HPDE6-E6E7 (cell line): Measurements from ENCODE around the gene MYO5A.
"Not testable (repeated sequence)": the region's sequence is repeated elsewhere in the genome, so short reads cannot be mapped to it uniquely, and the experiment has no call there.

Experiments
- DNase-seq: peaks from one replicate; pipeline ENCODE4 v3.0.0; 2011; ENCODE audit warnings: missing footprints; ENCODE audit errors: extremely low spot score

MYO5A gene

DNA sequence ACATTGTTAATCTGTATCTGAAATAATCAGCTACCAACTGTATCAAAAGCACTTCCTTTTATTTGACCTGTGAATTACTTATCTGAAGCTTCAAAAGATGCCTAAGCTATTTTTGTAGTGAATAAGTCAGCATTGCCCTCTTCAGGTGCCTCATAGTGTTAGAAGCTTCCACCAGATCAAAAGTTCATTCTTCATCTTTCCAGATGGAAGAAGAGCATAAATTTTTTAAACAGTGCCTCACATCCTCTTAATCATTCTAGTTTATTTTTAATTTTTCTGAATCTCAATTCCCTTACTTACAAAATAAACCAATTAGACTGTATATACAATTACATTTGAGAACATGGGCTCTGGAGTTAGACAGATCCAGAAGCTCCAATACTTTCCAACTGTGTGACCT lies 65.0 kb downstream of the MYO5A start:
- DNase-seq = no peak

- no peak for DNase-seq
Measured at GRCh38 chr15:52462806-52463360, 65.8 kb downstream of the MYO5A start.

DNA sequence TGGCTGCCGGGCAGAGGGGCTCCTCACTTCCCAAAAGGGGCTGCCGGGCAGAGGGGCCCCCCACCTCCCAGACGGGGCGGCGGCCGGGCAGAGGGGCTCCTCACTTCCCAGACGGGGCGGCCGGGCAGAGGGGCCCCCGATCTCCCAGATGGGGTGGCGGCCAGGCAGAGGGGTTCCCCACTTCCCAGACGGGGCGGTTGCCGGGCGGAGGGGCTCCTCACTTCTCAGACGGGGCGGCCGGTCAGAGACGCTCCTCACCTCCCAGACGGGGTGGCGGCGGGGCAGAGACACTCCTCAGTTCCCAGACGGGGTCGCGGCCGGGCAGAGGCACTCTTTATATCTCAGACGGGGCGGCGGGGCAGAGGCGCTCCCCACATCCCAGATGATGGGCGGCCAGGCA lies 69.0 kb downstream of the MYO5A start:
- not testable (repeated sequence) for DNase-seq

DNA sequence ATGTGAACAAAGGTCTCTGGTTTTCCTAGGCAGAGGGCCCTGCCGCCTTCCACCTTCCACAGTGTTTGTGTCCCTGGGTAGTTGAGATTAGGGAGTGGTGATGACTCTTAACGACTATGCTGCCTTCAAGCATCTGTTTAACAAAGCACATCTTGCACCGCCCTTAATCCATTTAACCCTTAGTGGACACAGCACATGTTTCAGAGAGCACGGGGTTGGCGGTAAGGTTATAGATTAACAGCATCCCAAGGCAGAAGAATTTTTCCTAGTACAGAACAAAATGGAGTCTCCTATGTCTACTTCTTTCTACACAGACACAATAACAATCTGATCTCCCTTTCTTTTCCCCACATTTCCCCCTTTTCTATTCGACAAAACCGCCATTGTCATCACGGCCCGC lies 69.4 kb downstream of the MYO5A start:
- not testable (repeated sequence) for DNase-seq

DNA sequence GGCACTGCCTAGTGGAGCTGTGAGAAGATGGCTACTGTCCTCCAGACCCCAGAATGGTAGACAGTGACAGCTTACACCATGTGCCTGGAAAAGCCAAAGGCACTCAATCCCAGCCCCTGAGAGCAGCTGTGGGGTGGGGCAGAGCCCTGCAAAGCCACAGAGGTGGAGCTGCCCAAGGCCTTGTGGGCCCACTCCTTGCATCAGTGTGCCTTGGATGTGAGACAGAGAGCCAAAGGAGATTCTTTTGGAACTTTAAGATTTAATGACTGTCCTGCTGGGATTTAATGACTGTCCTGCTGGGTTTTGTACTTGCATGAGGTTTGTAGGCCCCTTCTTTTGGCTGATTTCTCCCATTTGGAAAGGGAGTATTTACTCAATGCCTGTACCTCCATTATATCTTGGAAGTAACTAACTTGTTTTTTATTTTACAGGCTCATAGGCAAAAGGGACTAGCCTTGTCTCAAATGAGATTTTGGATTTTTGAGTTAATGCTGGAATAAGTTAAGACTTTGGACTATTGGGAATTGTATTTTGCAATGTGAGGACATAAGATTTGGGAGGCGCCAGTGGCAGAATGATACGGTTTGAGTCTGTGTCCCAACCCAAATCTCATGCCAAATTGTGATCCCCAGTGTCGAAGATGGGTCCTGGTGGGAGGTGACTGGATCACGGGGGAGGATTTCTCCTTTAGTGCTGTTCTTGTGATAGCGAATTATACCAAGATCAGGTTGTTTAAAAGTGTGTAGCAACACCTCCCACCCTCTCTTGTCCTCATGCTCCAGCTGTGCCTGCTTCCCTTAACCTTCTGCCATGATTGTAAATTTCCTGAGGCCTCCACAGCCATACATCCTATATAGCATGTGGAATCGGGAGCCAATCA lies 80.4 kb downstream of the MYO5A start:
- no peak for DNase-seq

GRCh38 chr15:52445954-52446353 lies 82.7 kb downstream of the MYO5A start:
- DNase-seq = no peak

GRCh38 chr15:52445553-52445952 lies 83.1 kb downstream of the MYO5A start:
- no peak for DNase-seq

DNA sequence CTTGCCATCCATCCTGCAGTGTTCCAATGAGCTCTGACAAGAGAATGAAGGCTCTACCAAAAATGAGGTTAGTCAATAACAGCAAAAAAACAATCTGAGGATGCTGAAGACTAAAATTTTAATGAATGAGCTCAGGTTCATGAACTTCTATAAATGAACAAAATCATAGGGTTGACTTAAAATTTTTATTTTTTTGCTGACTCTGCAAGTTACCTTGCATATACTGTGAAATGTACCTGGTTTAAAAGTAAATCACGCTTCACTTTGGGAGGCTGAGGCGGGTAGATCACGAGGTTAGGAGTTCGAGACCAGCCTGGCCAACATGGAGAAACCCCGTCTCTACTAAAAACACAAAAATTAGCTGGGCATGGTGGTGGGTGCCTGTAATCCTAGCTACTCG lies 85.5 kb downstream of the MYO5A start:
- not testable (repeated sequence) for DNase-seq

DNA sequence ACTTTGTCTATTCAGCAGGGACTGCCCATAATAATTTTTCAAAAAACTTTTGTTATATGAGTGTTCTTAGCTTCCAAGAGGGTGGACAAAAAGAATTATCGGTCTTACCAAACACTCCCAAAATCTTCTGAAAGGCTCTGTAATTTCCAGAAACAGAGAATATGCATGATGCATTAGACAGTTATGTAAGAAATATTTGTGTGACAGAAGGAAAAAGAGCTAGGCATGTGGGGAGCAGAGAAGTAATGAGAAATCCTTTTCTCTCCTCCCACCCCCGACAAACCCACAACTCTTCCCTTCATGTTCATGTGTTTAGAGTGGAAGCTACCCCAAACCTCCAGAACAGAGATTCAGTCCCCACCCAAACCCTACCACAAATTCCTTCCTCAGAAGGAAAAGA lies 86.8 kb downstream of the MYO5A start:
- DNase-seq = no peak

- no peak for DNase-seq
Measured at GRCh38 chr15:52440946-52441345, 87.7 kb downstream of the MYO5A start.

- peak; percentile 69 for DNase-seq
Measured at GRCh38 chr15:52440414-52440813, 88.3 kb downstream of the MYO5A start.

DNA sequence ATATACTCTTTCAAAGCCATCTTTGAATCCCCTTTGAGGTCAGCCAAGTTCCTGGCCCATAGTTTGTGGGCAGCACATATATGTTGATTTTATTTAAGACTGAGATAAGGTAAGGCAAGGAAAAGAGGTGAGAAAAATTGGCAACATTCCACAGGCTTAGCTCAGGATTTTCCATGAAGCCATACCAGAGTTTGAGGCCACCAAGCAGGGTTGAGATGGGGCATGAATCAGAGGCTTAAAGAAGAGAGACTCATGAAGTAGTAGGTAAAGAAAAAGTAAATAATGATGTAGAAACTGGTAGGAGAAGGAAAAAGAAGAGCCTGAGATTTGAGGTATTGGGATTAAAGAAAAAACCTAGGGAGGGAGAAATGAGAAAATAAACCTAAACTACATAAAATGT lies 89.2 kb downstream of the MYO5A start:
- DNase-seq = no peak

- DNase-seq = not testable (repeated sequence)
Measured at GRCh38 chr15:52439042-52439441, 89.6 kb downstream of the MYO5A start.

DNA sequence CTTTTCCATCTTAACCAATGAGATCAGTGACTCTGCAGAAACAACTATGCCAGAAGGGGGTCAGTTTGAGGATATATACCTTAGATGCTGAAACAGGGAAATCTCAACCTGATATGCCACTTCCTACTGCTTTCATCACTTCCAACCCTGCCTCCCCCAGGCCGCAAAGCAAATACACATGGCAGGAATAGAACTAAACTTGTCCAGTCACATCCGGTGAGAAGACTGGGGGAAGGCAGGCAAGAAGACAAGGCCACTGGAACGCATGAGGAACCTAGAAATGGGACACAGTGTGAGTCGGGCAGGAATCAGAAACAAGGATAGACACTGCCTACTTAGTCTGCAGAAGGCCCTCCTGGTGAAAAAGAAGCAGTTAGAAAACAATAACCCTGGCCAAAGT lies 90.6 kb downstream of the MYO5A start:
- peak; percentile 13 for DNase-seq

DNA sequence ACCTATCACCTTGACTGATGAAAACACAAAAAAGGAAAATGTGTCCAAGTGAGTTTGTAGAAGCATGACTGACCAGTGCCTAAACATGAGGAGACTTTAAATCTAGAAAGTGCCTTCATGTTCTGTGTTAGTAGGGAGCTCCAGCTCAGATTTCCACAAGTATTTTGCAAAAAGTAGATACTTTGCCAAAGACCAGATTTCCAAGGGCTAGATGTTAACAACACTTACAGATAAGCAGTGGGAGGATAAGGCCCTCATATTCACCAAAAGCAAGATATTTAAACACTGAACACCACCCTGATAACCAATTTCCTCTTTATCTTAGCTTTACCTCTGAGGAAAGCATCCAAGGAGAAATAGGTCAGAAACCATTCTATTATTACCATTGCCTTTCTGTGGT lies 91.0 kb downstream of the MYO5A start:
- no peak for DNase-seq

GRCh38 chr15:52436981-52437380 lies 91.7 kb downstream of the MYO5A start:
- no peak for DNase-seq

- no peak for DNase-seq
Measured at GRCh38 chr15:52434885-52435284, 93.8 kb downstream of the MYO5A start.

DNA sequence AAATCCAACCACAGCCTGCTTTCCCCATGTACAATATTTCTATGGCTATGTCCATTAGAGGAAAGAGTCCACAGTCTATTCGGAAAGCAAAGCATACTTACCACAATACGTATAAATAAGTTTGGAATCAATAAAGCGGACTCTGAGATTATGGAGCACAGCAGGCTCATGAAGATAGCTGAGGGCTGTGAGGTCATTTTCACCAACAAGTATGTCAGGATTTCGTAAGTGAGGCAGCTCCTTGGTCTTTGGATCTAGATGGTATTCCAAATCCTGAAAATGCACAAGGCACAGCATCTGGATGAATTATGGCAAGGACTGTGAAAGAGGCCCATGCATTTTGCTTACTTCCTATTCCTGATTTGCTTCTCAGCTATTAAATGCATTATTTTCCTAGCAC lies 100.4 kb downstream of the MYO5A start:
- DNase-seq = no peak

GRCh38 chr15:52427804-52428203 lies 100.9 kb downstream of the MYO5A start:
- peak; percentile 32 for DNase-seq

DNA sequence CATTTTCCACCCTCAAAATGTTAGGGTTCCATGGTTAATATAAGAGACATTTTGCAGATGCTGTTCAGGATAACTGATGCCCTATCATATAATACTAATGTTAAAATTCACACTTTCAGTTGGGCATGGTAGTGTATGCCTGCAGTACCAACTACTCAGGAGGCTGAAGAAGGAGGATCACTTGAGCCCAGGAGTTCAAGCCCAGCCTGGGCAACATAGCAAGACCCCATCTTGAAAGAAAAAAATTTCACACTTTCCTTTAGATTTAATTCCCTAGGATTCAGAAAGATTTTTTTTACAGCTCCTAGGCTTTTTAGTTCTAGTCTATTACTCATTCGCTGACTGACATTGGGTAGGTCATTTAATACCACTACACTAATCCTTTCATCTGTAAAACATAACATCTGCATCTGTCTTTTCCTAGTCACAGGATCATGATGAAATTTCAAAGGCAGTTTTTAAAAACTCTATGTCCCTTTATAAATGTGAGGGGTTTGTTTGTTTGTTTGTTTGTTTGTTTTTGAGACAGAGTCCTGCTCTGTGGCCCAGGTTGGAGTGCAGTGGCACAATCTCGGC lies 103.7 kb downstream of the MYO5A start:
- no peak for DNase-seq

DNA sequence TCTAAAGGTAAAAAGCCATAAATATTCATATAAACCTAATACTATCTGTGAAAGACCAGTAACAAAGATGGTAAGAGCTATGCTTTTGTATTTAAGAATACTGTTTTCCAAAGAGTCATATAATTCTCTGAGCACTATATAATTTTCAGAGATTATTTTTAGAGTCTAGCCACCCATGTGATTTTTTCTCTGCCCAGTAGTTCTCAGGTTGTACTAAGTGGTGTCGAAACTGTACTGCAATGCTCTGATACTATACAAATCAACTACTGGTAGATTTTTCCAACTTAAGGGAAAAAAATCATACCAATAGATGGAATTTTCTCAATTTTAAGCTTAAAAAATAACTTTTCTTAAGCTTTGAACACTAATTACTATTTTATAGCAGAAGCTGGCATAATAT lies 104.8 kb downstream of the MYO5A start:
- no peak for DNase-seq

DNA sequence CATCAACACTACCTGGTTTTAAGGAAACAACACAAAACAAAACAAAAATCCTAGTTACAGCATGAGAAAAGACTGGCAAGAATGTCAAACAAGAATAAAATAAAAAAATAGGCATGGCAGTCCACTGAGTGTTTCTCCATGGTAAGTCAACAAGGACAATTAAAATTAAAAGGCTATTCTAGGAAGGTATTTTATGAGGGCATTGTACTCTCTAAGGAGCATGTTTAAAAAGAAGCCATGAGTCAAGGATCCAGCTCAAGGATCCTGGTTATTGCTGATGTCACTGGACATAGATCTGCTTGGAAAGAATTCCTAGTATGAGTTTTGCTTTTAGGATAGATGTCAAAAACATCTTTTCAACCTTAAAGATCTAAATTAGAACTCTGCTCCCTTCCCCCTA lies 106.7 kb downstream of the MYO5A start:
- DNase-seq = no peak

DNA sequence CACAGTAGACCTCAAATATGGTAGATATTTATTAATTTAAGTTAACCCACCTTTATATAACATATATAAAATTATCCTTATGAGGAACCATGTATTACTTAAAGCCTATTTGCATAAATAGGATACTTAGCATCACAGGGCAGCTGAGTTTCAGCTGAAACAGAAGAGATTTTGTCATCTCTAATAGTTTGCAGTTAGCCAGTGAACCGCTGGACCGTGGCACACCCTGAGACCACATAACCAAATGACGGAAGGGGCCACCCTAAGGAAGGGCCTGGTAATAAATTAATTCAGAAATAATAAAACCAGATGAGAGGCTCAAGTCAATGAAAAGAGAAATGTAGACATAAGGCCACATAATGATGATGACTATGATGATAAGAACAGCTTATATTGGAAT lies 107.7 kb downstream of the MYO5A start:
- no peak for DNase-seq
